Gastrocnemius medialis (tissue), 4 donors: ENCODE measurements around the gene APOL6. TPM values are rescaled to one million over a fixed set of nuclear protein-coding genes. Genes with fewer than 3 reads are reported as not detected.

ENCODE experiments used
- ATAC-seq, 2 donors: fragments of 150-250 bp; one replicate each; pipeline ENCODE4 v1.9.1; 2016
- DNase-seq, 2 donors: peaks; one replicate each; pipeline ENCODE4 v3.0.0-alpha.2; 2019
- H3K27ac ChIP-seq, 4 donors: fragments of 200-600 bp; sonication (generic); 1 replicate in 1 of 4; 2 replicates in 3 of 4; pipeline ENCODE4 v1.5.1; 2016 to 2018; ENCODE audit warnings: mild to moderate bottlenecking in 2 of 4, moderate library complexity in 1 of 4
- H3K27me3 ChIP-seq, 3 donors: fragments of 200-600 bp; sonication (generic) in 2 of 3; 1 replicate in 1 of 3; 2 replicates in 2 of 3; pipeline versions ENCODE4 v1.5.1 to v1.6.0; 2016 to 2019; ENCODE audit warnings: mild to moderate bottlenecking in 1 of 3, moderate library complexity in 1 of 3
- H3K36me3 ChIP-seq, 2 donors: fragments of 200-600 bp; sonication (generic) in 1 of 2; one replicate each; pipeline ENCODE4 v1.5.1; 2017 to 2018
- H3K4me1 ChIP-seq, 2 donors: fragments of 200-600 bp; sonication (generic) in 1 of 2; one replicate each; pipeline ENCODE4 v1.5.1; 2016 to 2017; ENCODE audit warnings: mild to moderate bottlenecking in 2 of 2
- H3K4me3 ChIP-seq, 4 donors: fragments of 200-600 bp; sonication (generic) in 3 of 4; 1 replicate in 1 of 4; 2 replicates in 3 of 4; pipeline ENCODE4 v1.5.1; 2016 to 2019; ENCODE audit warnings: mild to moderate bottlenecking in 2 of 4
- H3K9me3 ChIP-seq, 3 donors: fragments of 200-600 bp; sonication (generic) in 2 of 3; 1 replicate in 1 of 3; 2 replicates in 2 of 3; pipeline ENCODE4 v1.5.1; 2016 to 2019
- POLR2A ChIP-seq, 2 donors: fragments of 450-650 bp; IDR thresholded peaks; one replicate each; pipeline ENCODE4 v1.6.1; 2017; ENCODE audit warnings: antibody characterized with exemption in 2 of 2, mild to moderate bottlenecking in 2 of 2, moderate library complexity in 2 of 2
- in situ Hi-C, 4 donors: fragments of 200-750 bp; cut with MboI; loops; one replicate each; pipeline versions ENCODE4 v1.15.0 to v1.8.0; 2017; ENCODE audit warnings: low sequenced_read_pairs in 4 of 4
- intact Hi-C: fragments of 100-400 bp; cut with DNase I; formaldehyde crosslinking; loops from one replicate; pipeline ENCODE4 v1.15.1; 2023; ENCODE audit warnings: low total_unique reads
- total RNA-seq, 4 donors: library from RNA; depleted of rRNA; stranded (reverse); fragments of >200 nt; gene quantifications; one replicate each; pipeline versions ENCODE4 v1.1.0 to v1.2.3, GENCODE V29; 2016
- TF ChIP-seq, protein P1 (sequence below), 5 experiments: fragments of 450-650 bp in 3 of 5; fragments of 200-600 bp in 2 of 5; sonication (generic) in 2 of 5; IDR thresholded peaks in 4 of 5; conservative IDR thresholded peaks in 1 of 5; 1 replicate in 4 of 5; 2 replicates in 1 of 5; pipeline ENCODE4 v1.5.1; 2016 to 2019; ENCODE audit warnings: antibody characterized with exemption in 5 of 5, mild to moderate bottlenecking in 3 of 5, moderate library complexity in 3 of 5

Gene APOL6
- total RNA-seq, 4 donors from 2014 or later = 1.5 to 4.5 (median 2.9) TPM

DNA sequence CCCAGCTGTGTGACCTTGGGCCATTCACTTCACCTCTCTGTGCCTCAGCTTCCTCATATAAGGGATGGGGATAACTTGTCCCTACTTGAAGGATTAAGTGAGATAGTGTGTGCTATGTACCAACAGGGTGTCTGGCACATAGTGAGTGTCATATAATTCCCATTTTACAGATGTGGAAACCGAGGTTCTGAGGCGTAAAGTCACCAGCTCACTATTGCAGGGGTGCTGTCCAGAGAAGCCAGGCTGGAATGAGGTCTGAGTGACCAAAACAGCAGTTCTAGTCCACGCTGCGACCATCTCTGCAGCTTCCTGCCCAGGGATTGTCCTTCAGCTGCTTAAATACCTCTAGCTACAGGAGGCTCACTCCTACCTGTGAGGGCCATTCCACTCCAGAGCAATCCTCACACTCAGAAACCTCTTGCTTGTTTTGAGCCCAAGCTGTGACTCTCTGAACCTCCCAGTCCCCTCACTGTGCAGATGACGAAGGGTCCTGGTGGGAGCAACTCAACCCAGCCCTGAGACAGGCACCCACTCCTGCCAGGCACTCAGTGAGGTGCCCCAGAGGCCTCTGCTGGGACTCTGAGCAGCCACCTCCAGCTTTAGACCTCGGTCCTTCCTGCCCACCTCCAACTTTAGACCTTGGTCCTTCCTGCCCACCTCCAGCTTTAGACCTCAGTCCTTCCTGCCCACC, 36.9 kb upstream of the APOL6 start:
- H3K27ac ChIP-seq = peak overlapping the region; percentile 92 to 97 (median 97)
- in situ Hi-C loops (no loop called here), intact Hi-C loops (loop anchor here (10.0 kb wide), 1 partner anchor 853 kb away; no protein-coding TSS in a partner anchor)
- no peaks in the 10 kb centered on the region for H3K36me3 ChIP-seq
- no peak for DNase-seq
- no peaks in the 10 kb centered on the region for H3K27me3 ChIP-seq
- no peak for TF ChIP-seq POLR2A (IDR thresholded peaks at IDR 0.05)
- TF ChIP-seq, protein P1, sequence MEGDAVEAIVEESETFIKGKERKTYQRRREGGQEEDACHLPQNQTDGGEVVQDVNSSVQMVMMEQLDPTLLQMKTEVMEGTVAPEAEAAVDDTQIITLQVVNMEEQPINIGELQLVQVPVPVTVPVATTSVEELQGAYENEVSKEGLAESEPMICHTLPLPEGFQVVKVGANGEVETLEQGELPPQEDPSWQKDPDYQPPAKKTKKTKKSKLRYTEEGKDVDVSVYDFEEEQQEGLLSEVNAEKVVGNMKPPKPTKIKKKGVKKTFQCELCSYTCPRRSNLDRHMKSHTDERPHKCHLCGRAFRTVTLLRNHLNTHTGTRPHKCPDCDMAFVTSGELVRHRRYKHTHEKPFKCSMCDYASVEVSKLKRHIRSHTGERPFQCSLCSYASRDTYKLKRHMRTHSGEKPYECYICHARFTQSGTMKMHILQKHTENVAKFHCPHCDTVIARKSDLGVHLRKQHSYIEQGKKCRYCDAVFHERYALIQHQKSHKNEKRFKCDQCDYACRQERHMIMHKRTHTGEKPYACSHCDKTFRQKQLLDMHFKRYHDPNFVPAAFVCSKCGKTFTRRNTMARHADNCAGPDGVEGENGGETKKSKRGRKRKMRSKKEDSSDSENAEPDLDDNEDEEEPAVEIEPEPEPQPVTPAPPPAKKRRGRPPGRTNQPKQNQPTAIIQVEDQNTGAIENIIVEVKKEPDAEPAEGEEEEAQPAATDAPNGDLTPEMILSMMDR (IDR thresholded peaks at IDR 0.05 in 4 of 5, conservative IDR thresholded peaks at IDR 0.05 in 1 of 5) = no peak
- no peaks in the 10 kb centered on the region for H3K9me3 ChIP-seq
- ATAC-seq = no peak
- H3K4me3 ChIP-seq = peak overlapping the region in 1 of 4 donors; percentile 27
- H3K4me1 ChIP-seq = peaks cover 72 to 82% of the 10 kb centered on the region in 2 donors

DNA sequence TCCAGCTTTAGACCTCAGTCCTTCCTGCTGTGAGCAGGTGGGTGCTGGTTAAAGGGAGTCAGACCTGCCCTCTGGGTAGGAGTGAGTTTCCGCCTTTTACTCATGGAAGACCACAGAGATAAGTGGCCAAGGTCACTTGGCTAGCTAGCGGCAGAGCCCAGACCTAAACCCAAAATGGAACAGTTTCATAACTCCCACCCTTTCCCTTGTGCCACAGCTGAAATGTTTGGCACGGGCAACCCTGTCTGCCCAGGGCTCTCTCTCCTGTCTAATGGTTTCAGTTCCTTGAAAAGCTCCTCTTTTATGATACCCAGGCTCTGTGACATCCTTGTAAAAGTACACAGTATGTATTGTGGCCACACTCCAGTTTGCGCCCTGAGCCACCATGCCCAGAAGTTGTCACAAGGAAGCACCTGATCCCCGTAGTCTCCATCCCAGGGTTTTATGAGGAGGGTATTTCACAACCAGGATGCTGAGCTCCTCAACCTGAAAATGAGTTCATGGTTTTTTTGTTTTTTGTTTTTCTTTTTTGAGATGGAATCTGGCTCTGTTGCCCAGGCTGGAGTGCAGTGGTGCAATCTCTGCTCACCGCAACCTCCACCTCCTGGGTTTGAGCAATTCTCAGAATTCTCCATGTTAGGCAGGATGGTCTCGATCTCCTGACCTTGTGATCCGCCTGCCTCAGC, 36.2 kb upstream of the APOL6 start:
- intact Hi-C loops (loop anchor here (10.0 kb wide), 1 partner anchor 853 kb away; no protein-coding TSS in a partner anchor), in situ Hi-C loops (no loop called here)
- H3K4me1 ChIP-seq = peaks cover 66 to 75% of the 10 kb centered on the region in 2 donors
- peak; percentile 36 to 75 for TF ChIP-seq POLR2A (IDR thresholded peaks at IDR 0.05)
- TF ChIP-seq, protein P1 (IDR thresholded peaks at IDR 0.05 in 4 of 5, conservative IDR thresholded peaks at IDR 0.05 in 1 of 5) = no peak
- H3K27ac ChIP-seq = peak overlapping the region; percentile 92 to 97 (median 97)
- H3K4me3 ChIP-seq = peak overlapping the region in 1 of 4 donors; percentile 56
- no peaks in the 10 kb centered on the region for H3K27me3 ChIP-seq
- no peaks in the 10 kb centered on the region for H3K36me3 ChIP-seq
- DNase-seq (peak; percentile 69 to 94), ATAC-seq (peak; percentile 57 to 68)
- H3K9me3 ChIP-seq = no peaks in the 10 kb centered on the region

- Histone ChIP-seq H3K27ac (peak overlapping the region; percentile 92 to 97 (median 97)), H3K36me3 (no peaks in the 10 kb centered on the region), H3K4me3 (peak overlapping the region in 2 of 4 donors; percentile 52 to 56), H3K9me3 (no peaks in the 10 kb centered on the region), H3K27me3 (no peaks in the 10 kb centered on the region), H3K4me1 (peaks cover 61 to 69% of the 10 kb centered on the region in 2 donors)
- TF ChIP-seq, protein P1 (IDR thresholded peaks at IDR 0.05 in 4 of 5, conservative IDR thresholded peaks at IDR 0.05 in 1 of 5) = no peak
- TF ChIP-seq POLR2A (IDR thresholded peaks at IDR 0.05) = peak; percentile 27 to 41
- ATAC-seq = peak; percentile 7 to 26
- peak in 1 of 2 donors; percentile 90 for DNase-seq
- intact Hi-C loops (loop anchor here (10.0 kb wide), 1 partner anchor 852 kb away; no protein-coding TSS in a partner anchor), in situ Hi-C loops (no loop called here)
These were observed 35.3 kb upstream of the APOL6 start for GRCh38 chr22:35612903-35613302.

DNA sequence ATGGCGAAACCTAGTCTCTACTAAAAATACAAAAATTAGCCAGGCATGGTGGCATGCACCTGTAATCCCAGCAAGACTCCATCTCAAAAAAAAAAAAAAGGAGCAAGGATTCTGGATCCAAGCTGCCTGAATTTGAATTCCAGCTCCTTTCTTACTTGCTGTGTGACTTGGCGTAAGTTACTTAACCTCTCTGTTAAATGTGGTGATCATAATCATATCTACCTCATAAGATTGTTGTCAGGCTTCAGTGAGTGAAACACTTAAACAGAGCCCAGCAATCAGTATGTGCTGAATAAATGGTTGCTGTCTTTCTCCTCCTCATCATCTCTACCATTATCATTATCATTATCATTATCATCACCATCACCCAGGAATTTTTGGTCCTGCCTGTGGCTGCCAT, 33.8 kb upstream of the APOL6 start:
- intact Hi-C loops (loop anchor here (10.0 kb wide), 1 partner anchor 850 kb away; no protein-coding TSS in a partner anchor), in situ Hi-C loops (no loop called here)
- TF ChIP-seq POLR2A (IDR thresholded peaks at IDR 0.05) = no peak
- TF ChIP-seq, protein P1 (IDR thresholded peaks at IDR 0.05 in 4 of 5, conservative IDR thresholded peaks at IDR 0.05 in 1 of 5) = no peak
- Histone ChIP-seq H3K4me3 (peak overlapping the region; percentile 26 to 56 (median 50)), H3K4me1 (peaks cover 66 to 69% of the 10 kb centered on the region in 2 donors), H3K36me3 (no peaks in the 10 kb centered on the region), H3K27me3 (no peaks in the 10 kb centered on the region), H3K9me3 (no peaks in the 10 kb centered on the region), H3K27ac (peak overlapping the region; percentile 92 to 97 (median 97))
- DNase-seq = no peak
- ATAC-seq = no peak
